TTC549 (cell line): ENCODE results near the gene SPECC1L.
"Not testable (repeated sequence)": the region's sequence is repeated elsewhere in the genome, so short reads cannot be mapped to it uniquely, and the experiment has no call there.

Experiments
- FAIRE-seq: peaks from 2 replicates; lab custom pipeline; 2012; peaks lifted over from hg19 to GRCh38; lab: Jason Lieb, UNC

Gene SPECC1L

DNA sequence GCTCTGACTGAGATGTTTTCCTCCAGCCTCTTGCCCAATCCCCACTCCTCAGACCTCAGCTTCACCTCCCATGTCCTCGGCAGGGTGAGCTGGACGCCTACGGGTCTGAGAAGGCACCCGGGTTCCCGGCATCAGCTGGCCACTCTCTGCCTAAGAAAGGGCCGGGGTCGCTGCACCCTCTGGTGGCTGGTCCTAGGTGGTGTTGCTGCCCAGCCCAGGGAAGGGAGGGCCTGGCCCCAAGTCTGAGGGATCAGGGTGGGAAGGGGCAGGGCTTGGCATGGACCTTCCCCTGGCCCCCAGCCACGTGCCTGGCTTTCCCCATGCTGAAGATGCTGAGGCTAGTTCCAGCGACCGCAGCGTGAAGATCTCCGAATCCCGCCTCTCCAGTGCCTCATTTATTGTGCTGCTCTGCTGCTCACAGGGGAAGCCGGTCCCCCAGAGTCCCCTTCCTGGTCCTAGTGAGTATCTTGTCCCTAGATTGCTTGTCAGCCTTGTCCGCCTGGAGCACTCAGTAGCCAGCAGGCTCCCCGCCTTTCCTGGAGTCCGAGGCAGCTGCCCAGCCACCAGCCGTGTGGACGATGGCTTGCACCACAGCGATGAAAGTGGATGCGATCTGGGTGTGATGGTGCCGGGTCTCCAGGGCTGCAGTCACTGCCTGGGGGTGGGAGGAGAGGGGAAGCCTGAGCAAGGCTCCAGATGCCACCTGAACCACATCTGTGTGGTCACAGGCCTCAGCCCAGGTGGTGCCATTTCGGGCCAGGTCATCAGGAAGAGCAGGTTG lies 22.9 kb upstream of the SPECC1L start:
- no peak for FAIRE-seq

DNA sequence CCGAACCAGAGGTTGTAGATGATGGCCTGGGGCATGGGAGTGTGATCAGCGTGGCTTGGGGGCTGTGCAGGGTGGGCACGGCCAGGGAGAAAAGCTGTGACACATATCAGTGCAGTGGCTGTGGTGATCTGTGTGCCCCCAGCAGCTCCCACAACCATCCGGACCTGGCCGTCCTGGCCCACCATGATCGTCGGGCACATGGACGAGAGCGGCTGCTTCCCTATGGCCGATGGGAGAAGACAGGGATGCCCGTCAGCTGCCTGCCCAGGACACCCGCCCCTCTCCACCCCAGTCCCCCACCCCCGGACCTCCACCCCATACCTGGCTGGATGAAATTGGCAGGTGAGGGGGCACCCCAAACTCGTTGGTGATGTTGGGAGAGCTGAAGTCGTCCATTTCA lies 22.0 kb upstream of the SPECC1L start:
- not testable (repeated sequence) for FAIRE-seq

DNA sequence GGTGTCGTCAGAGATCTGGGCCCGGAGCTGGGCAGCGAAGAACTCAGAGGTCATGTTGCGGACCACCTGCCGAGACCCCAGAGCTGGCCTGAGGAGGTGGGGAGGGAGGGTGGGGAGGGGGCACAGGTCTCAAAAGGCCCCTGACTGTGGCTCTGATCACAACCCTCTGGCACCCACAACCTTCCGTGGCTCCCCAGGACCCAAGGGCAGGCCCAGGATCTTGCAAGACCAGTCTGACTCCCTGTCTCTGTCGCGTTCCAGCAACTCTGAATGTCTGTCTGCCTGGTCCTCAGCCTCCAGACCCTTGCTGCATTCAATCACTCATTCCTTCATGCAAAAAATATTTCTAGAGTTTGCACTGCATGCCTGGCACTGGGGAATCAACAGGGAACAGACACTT lies 21.2 kb upstream of the SPECC1L start:
- FAIRE-seq, result not testable (repeated sequence)

DNA sequence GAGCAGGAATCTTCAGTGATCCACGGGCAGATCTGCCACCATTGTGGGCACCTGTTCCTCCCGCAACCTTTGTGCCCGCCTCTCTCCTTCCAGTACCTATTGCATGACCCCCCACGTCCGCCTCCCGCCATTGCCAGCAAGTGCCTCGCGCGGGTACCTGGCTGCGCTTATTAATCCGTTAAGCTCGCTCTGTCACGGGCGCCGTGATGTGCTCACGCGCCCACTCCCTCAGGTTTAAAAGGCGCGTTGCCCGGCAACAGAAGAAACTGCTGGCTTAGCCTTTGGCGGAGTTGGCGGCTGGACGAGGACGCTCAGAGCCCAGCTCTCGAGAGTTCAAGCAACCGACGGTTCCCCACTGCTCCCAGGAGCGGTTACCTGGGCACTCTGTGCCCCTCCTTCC lies 19.3 kb upstream of the SPECC1L start:
- FAIRE-seq, result not testable (repeated sequence)

DNA sequence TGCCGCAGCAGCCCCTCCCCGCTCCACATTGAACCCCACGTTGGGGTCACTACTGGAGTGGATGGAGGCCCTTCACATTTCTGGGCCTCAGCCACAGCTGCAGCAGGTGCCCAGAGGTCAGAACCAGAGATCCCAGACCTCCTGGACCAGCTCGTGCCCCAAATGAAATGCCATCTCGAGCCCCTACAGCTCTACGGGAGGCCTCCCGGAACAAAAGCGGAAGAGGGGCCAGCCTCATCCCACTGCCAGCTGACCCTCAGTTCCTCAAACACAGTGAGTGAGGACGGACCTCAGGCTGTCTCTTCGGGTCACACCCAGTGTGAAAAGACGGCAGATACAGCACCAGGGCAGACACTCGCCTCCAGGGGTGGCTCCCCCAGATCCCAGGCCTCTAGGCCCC lies 17.5 kb upstream of the SPECC1L start:
- FAIRE-seq, result not testable (repeated sequence)

DNA sequence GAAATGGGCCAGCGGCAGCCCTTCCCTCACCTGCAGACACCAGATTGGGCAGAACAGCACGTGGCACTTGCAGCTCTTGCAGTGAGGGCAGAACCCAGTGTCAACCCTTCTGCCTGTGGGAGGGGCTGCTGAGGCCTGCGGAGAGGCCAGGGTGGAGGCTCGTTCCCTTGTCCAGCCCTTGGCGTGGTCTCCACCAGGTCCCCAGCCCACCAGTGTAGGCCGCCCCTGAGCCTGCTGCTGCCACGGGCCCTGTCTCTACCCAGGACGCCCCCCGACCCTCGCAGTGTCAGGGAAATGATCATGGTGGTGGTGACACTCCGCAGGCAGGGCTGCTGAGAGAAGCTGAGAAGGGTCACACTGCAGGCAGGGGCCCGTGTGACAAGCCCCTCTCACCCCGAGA lies 14.5 kb upstream of the SPECC1L start:
- FAIRE-seq, result not testable (repeated sequence)

DNA sequence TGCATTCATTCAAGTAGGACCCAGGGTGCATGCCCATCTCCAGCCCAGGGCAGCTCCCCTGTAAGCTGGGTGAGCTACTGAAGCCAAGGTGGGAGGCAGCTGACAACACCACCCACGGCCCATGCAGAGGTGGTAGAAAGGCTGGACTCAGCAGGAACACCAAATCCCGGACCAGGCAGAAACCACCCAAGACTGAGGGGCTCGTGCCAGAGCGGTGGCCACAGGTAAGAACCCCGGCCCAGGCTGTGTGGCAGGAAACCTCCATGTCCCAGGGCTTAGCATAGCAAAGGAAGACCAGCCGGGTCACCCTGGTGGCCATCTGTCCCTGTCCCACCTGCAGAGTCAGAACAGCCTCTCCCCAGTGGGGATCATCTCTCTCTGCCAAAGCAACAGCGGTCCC lies 13.9 kb upstream of the SPECC1L start:
- not testable (repeated sequence) for FAIRE-seq

DNA sequence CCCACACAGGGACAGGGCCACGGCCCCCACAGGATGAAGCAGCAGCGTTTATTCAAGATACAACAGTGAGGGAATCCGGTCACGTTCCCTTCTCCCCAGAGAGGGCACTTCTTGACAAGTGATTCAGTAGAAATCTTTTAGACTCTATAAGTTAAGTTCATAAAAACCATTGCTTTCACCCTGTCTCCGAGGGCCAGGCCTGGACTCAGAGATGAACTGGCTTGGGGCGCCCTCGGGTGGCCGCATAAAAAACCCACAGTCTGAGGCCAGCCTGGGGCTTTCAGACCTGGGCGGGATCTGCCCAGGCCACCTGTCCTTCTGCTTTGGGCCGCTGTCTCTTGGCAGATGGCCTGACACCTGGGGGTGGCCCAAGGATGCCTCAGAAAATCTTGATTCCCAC lies 11.2 kb upstream of the SPECC1L start:
- not testable (repeated sequence) for FAIRE-seq

DNA sequence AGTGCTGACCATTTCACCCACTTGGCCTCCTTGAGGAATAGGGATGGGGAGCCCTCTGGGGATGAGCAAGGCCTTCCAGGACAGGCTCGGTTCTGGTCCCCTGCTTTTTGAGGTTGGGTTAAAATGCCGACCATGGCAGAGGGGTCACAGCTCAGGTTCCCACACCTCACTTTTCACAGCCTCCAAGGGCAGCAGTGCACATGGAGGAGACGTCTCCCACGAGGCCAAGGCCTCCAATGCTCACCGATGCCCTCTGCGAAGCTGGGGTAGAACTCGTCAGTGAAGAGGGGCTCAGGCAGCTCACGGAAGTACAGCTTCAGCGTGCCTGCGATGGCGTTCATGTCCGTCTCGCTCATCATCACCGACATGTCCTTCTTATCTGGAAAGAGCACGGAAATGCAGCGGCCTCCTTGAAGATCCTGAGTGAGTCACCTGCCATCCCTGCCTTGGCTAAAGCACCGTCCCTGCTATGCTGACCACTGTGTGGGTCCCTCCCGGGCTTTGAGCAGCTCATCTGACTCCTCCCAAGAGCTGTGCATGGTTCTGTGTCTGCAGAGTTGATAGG lies 8.4 kb upstream of the SPECC1L start:
- FAIRE-seq, result not testable (repeated sequence)

DNA sequence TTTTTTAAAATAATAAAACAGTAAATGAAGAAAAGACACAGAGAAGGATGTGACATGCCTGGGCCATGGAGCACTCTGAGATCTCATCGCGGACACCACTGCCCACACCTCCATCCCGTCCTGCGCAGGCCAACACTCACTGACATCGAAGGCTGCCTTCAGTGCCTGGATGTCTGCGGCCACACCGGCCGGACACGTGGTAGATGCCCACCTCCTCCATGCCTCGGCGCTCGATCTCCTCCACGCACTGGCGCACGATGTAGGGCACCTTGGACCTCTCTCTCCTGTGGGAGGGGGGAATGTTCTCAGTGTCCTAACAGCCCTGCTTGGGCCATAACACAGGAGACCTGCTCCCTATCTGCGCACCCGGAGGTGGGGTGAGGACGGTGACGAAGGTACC lies 7.2 kb upstream of the SPECC1L start:
- not testable (repeated sequence) for FAIRE-seq

DNA sequence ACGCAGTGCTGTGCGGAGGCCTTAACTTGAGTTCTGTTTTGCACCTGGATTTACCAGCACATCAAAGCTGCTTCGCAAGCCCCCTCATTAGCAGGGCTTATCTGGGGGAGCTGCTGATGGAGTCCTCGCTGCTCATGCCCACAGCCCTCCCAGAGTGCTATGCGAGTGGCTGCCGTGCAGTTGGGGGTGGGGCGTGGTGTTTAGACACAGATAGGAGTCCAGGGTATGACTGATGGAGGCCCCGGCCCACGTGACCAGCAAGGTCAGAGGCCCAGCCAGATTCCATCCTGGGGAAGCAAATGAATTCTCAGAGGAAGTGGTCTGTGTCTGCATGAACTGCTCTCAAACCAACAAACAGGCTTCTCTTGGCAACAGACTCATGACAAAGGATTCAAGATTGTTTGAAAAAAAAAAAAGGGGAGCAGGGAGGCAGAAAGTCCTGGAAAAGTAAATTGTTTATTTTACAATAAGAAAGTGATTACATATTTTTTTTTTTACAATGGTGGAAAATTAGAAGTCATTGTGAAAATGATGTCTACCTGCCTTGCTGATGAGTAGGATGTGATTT lies 6.2 kb upstream of the SPECC1L start:
- FAIRE-seq, result not testable (repeated sequence)

DNA sequence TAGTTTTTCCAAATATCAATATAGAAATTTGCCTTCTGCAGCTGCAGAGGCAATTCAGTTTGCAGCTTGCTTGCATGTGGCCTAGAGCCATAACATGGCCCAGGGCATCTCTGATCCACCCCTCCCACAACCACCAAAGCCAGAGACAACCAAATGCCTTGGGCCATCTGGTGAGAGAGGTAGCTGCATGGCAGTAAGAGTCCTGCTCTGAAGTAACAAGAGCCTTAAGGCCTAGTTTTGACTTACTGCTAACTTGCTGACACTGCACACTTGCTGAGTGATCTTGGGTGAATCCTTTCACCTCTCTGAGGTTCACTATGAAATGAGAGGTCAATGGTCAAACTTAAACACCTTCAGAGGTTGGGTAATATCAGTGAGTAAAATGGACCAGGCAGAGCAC lies 4.9 kb upstream of the SPECC1L start:
- no peak for FAIRE-seq

DNA sequence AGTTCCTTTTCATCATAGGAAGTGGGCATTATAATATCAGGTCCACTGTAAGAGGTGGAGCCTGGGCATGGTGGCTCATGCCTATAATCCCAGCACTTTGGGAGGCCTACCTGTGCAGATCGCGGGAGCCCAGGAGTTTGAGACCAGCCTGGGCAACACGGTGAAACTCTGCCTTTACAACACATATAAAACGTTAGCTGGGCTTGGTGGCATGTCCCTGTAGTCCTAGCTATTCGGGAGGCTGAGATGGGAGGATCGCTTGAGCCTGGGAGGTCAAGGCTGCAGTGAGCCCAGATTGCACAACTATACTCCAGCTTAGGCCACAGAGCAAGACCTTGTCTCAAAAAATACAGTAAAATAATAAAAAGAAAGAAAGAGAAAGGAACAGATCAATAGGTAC lies 4.1 kb upstream of the SPECC1L start:
- not testable (repeated sequence) for FAIRE-seq

DNA sequence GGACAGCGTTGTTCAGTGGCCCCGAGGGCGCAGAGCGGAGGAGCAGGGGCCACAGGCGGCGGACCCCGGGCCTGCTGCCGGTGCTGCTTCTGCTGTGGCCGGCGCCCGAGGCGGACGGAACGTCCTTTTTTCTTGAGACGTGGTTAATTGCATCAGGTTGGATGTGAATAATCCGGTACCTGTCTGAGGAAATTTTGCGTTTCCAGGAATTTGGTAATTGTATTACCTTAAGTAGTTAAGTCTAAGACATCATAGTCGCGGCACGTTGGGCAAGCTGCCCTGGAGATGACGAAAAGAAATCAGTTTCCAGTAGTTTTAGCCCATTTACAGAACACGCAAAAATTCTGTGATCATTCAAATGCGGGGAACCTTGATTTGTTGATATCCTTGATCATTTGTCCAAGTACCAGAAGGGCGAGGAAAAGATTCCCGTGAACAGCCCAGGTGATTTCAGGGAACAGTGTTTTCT lies 789 bp downstream of the SPECC1L start:
- FAIRE-seq, result no peak

DNA sequence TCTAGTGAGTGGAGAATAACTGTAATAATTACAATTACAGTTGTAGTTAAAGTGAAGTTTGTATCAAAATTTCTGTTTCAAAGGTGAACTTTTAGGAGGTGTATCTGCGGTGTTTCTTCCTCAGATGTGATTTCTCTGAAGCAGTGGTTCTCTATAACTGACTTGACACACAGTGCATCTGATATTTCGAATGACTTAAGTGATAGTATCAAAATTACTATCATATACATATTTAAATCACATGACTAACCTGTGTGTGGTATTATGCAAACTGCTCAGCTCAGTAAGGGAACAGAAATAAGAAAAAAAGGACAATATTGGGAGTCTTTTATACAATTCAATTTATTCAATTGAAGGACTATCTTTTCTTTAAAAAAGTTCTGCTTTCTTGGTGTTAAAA lies 2.4 kb downstream of the SPECC1L start:
- FAIRE-seq, result not testable (repeated sequence)

DNA sequence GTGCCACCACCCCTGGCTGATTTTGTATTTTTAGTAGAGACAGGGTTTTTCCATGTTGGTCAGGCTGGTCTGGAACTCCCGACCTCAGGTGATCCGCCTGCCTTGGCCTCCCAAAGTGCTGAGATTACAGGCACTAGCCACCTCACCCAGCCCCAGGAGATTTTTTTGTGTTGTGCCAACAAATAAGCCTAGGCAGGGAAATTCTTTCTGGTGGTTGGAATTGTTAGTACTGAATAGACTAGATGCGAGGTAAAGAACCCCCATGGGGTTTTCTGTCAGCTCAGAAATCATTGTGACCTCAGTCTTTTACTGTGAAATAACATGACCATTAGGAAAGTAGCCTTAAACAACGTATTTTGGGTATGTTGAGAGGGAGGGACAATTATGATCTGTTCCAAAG lies 3.3 kb downstream of the SPECC1L start:
- FAIRE-seq, result not testable (repeated sequence)

DNA sequence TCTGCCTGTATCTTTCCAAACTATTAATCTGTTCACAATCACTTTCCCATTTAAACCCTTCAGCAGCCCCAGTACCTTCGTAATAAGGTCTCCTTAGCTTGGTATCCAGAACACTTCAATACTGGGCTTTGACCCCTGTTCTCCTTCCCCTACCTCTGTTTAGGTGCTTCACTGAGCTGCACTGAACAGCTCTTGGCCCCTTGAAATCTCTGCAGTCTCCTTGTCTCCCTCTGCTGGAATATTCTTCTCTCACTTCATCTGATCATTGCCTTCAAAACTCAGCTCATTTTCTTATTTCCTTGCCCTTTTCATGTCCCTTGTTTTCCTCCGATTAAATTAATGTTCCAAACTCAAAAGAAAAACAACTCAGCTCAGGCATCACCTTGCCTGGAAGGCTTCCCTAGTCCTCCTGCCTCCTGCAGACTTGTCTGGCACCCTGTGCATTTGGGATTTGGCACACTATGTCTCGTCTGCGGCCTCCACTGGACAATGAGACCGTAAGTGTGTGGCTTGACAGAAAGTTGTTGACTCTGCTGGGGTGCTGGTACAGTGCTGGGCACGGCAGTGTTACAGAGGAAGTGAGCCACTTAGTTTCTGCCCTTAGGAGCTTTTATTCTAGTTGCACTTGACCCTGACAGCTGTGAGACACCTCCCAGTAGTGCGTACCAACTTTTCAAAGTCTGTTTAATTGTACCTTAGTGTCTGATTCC lies 4.2 kb downstream of the SPECC1L start:
- not testable (repeated sequence) for FAIRE-seq

DNA sequence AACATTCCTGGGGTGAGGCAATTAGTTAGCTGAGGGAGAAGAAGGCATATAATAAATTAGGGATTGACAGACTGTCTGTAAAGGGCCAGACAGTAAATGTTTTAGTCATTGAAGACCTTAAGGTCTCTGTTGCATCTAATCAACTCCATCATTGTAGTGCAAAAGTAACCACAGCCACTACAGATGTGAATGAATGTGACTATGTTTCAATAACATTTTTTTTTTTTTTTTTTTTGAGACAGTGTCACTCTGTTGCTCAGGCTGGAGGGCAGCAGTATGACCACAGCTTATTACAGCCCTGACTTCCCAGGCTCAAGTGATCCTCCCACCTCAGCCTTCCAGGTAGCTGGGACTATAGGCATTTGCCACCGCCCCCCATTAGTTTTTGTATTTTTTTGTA lies 9.7 kb downstream of the SPECC1L start:
- FAIRE-seq, result not testable (repeated sequence)

DNA sequence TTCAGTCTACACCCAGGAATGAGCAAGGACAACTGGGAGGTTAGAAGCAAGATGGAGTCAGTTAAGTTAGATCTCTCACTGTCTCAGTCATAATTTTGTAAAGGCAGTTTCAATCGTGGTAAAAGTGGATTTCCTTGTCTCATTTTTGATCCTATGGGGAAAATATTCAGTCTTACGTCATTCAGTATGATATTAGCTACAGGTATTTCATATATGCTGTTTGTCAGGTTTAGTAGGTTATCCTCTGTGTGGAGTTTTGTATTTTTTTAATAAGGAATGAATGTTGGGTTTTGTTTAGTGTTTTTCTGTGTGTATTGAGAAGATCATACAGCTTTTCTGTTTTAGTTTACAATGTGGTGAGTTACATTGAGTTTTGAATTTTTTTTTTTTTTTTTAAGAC lies 11.8 kb downstream of the SPECC1L start:
- FAIRE-seq, result no peak

DNA sequence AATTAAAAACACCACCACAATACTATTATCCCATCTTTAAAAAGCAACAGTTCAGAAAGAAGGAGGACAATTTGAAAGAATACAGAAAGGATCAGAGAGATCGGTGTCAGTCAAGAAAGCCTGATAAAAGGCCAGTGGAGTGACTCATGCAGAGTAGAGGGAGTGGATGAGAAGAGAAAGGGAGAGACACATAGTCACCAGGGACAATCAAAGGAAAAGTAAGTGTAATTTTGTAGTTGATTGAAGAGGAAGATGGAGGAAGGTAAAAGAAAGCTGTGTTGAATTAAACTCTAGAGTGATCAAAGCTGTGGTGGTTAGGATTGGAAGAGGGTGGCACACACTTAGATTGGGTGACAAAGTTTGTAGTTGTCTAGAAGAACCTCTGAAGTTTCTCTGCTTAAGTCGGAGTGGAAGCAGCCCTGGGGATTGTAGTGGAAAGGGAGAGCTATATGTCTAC lies 14.1 kb downstream of the SPECC1L start:
- no peak for FAIRE-seq

DNA sequence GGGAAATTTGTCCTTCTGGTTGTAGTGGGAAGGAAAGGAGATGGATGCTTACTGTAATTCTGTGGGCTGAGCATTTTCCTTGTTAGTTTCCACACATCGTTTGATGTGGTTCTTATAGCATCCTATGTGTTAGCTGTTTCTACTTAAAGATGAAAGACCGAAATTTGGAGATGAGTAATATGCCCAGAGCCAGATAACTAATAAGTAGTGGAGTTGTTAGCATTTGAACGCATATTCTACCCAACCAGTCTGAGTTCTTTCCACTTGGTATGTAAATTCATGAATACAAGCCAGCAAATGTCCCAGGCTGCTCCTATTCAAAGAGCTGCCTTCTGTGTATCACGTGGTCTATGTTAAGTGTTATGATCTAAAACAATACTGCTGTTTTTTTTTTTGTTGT lies 14.6 kb downstream of the SPECC1L start:
- no peak for FAIRE-seq

DNA sequence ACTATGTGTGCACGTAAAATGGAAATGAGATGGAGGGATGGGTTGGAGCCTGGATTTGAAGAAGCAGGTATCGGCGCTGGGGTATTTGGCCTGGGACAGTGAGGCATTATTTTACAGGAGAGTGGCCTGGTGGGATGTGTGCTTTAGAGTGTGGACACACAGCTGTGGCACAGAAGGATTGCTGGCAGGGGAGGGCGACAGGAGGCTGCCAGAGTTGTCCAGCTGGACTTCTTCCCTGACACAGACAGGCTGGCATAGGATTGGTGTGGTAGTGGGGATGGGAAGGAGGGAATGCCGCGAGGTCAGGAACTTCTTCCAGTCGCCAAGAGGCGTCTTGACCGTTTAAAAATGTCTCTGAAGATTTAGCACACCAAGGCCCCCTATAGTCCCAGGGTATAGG lies 16.6 kb downstream of the SPECC1L start:
- not testable (repeated sequence) for FAIRE-seq

DNA sequence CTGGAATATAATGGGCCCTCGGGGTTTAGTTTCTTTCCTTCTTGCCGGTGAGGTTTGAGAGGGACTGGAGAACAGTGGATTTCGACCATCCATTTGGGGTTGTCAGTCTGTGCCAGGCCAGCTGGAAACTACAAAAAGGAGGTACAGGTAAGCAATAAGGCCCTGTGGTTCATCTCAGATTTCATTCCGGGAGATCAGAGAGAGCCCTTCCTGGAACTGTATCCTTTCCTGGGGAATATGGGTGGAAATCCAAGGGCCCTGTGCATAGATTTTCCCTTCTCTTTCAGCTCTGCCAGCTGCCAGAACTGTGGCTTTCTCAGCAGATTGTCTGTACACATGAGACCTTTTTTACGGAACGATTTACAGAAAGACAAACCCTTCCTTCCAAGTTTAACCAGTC lies 17.2 kb downstream of the SPECC1L start:
- not testable (repeated sequence) for FAIRE-seq
